Uterus (tissue), 4 donors: ENCODE results near the gene HIRIP3. TPM values are rescaled to one million over a fixed set of nuclear protein-coding genes. Genes with fewer than 3 reads are reported as not detected.

Experiments
- DNase-seq, 2 donors: peaks; one replicate each; pipeline ENCODE4 v3.0.0-alpha.2; 2019 to 2020
- H3K27ac ChIP-seq, 2 donors: fragments of 200-600 bp; sonication (generic); 1 replicate in 1 of 2; 2 replicates in 1 of 2; pipeline ENCODE4 v1.5.1; 2016 to 2018
- H3K27me3 ChIP-seq, 2 donors: fragments of 200-600 bp; sonication (generic); one replicate each; pipeline ENCODE4 v1.5.1; 2018 to 2019; ENCODE audit warnings: control low read depth in 1 of 2
- H3K36me3 ChIP-seq, 2 donors: fragments of 200-600 bp; sonication (generic); one replicate each; pipeline ENCODE4 v1.5.1; 2019; ENCODE audit warnings: control low read depth in 1 of 2
- H3K4me1 ChIP-seq, 2 donors: fragments of 200-600 bp; sonication (generic); one replicate each; pipeline ENCODE4 v1.5.1; 2018 to 2019; ENCODE audit warnings: control low read depth in 1 of 2
- H3K4me3 ChIP-seq, 2 donors: fragments of 200-600 bp; sonication (generic); 1 replicate in 1 of 2; 2 replicates in 1 of 2; pipeline ENCODE4 v1.5.1; 2018 to 2019; ENCODE audit warnings: mild to moderate bottlenecking in 1 of 2
- H3K9me3 ChIP-seq, 2 donors: fragments of 200-600 bp; sonication (generic); one replicate each; pipeline ENCODE4 v1.5.1; 2019; ENCODE audit warnings: control low read depth in 1 of 2
- POLR2A ChIP-seq, 2 donors: fragments of 450-650 bp; IDR thresholded peaks; one replicate each; pipeline ENCODE4 v1.6.1; 2016; ENCODE audit warnings: antibody characterized with exemption in 2 of 2, mild to moderate bottlenecking in 1 of 2, moderate library complexity in 1 of 2
- intact Hi-C: fragments of 100-400 bp; cut with DNase I; formaldehyde crosslinking; loops from one replicate; pipeline ENCODE4 v1.15.1; 2023; ENCODE audit warnings: low total_unique reads
- total RNA-seq, 4 donors: library from RNA; depleted of rRNA in 3 of 4; stranded (reverse); fragments of >200 nt in 3 of 4; gene quantifications; one replicate each; pipeline versions ENCODE4 v1.1.0 to v1.2.4, GENCODE V29; 2014 to 2023
- TF ChIP-seq, protein P1 (sequence below), 4 experiments: fragments of 200-600 bp in 2 of 4; fragments of 450-650 bp in 2 of 4; sonication (generic) in 2 of 4; IDR thresholded peaks; one replicate each; pipeline ENCODE4 v1.5.1; 2016 to 2019; ENCODE audit warnings: antibody characterized with exemption in 4 of 4, mild to moderate bottlenecking in 2 of 4, moderate library complexity in 1 of 4
- donor health status: DM: yes; HTN: yes; CAD: no.

Gene HIRIP3
- total RNA-seq, 4 donors from 2014 or later, result 3.8 to 20.4 (median 13.5) TPM

- Histone ChIP-seq H3K9me3 (no peaks in the 10 kb centered on the region), H3K4me1 (peaks cover 0 to 14% of the 10 kb centered on the region in 2 donors), H3K27ac (peak overlapping the region in 1 of 2 donors; percentile 55), H3K36me3 (no peaks in the 10 kb centered on the region), H3K4me3 (no peak overlapping the region), H3K27me3 (no peaks in the 10 kb centered on the region)
- intact Hi-C loops, result no loop called here
- DNase-seq, result no peak
- TF ChIP-seq POLR2A (IDR thresholded peaks at IDR 0.05), result no peak
- TF ChIP-seq, protein P1, sequence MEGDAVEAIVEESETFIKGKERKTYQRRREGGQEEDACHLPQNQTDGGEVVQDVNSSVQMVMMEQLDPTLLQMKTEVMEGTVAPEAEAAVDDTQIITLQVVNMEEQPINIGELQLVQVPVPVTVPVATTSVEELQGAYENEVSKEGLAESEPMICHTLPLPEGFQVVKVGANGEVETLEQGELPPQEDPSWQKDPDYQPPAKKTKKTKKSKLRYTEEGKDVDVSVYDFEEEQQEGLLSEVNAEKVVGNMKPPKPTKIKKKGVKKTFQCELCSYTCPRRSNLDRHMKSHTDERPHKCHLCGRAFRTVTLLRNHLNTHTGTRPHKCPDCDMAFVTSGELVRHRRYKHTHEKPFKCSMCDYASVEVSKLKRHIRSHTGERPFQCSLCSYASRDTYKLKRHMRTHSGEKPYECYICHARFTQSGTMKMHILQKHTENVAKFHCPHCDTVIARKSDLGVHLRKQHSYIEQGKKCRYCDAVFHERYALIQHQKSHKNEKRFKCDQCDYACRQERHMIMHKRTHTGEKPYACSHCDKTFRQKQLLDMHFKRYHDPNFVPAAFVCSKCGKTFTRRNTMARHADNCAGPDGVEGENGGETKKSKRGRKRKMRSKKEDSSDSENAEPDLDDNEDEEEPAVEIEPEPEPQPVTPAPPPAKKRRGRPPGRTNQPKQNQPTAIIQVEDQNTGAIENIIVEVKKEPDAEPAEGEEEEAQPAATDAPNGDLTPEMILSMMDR (IDR thresholded peaks at IDR 0.05), result no peak
Observed at GRCh38 chr16:29978081-29978480, 17.3 kb downstream of the HIRIP3 start.

DNA sequence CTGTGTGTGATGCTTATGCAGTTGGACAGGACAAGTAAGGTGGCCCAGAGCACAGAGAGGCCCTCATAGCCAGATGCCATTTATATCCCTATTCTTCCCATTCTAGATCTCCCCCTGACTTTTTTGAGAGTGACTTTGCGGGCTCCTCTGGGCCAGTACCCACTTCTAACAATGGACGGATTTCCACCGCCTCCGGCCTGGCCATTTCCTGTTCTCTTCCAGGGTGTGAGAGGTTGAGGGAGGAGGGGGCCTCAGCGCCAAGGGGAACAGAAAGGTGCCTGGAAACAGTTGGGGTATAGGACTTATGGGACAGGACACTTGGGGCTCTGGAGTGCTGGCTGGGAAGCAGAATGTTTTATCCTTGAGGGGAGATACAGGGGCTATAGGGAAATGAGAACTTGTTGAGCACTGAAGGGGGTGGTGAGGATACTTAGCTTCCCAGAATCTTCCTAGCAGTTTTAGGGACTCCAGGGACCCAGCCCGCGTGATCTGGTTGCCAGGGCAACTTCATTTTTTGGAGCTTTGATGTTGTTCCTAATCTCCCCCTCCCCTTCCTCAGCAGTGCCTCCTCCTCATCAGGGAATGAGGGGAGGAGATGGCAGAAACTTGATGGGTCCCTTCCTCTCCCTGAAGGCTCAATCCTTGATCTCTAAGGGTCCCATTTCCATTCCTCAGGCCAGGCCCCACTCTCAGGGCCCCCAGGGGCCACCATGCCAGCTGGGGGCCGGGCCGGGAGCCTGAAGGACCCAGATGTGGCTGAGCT is 18.2 kb downstream of the HIRIP3 start:
- intact Hi-C loops, result no loop called here
- peak overlapping the region; percentile 55 to 90 for H3K27ac ChIP-seq
- no peak overlapping the region for H3K4me3 ChIP-seq
- H3K36me3 ChIP-seq, result no peaks in the 10 kb centered on the region
- TF ChIP-seq, protein P1 (IDR thresholded peaks at IDR 0.05), result no peak
- no peak for TF ChIP-seq POLR2A (IDR thresholded peaks at IDR 0.05)
- H3K9me3 ChIP-seq, result no peaks in the 10 kb centered on the region
- peaks cover 0 to 14% of the 10 kb centered on the region in 2 donors for H3K4me1 ChIP-seq
- no peak for DNase-seq
- H3K27me3 ChIP-seq, result no peaks in the 10 kb centered on the region

GRCh38 chr16:29975811-29976511 is 19.5 kb downstream of the HIRIP3 start:
- TF ChIP-seq POLR2A (IDR thresholded peaks at IDR 0.05), result no peak
- TF ChIP-seq, protein P1 (IDR thresholded peaks at IDR 0.05), result no peak
- Histone ChIP-seq H3K27me3 (no peaks in the 10 kb centered on the region), H3K4me1 (peaks cover 0 to 14% of the 10 kb centered on the region in 2 donors), H3K27ac (peak overlapping the region; percentile 55 to 90), H3K36me3 (no peaks in the 10 kb centered on the region), H3K4me3 (peak overlapping the region; percentile 9 to 91), H3K9me3 (no peaks in the 10 kb centered on the region)
- no peak for DNase-seq
- intact Hi-C loops, result no loop called here

GRCh38 chr16:29975134-29975538 is 20.3 kb downstream of the HIRIP3 start:
- intact Hi-C loops, result no loop called here
- Histone ChIP-seq H3K4me3 (peak overlapping the region; percentile 89 to 91), H3K36me3 (no peaks in the 10 kb centered on the region), H3K27me3 (no peaks in the 10 kb centered on the region), H3K4me1 (peaks cover 0 to 14% of the 10 kb centered on the region in 2 donors), H3K9me3 (no peaks in the 10 kb centered on the region), H3K27ac (peak overlapping the region; percentile 90 to 96)
- TF ChIP-seq POLR2A (IDR thresholded peaks at IDR 0.05), result no peak
- TF ChIP-seq, protein P1 (IDR thresholded peaks at IDR 0.05), result no peak
- no peak for DNase-seq
